Measurements from ENCODE around the gene ZNF283.
A peak's percentile ranks its signal among the peaks of the same experiment; 100 is the strongest.

The ZNF283 gene

GRCh38 chr19:43826787-43827754 is at the start of gene ZNF283:
Gene ZNF283 (plus strand): TSS chr19:43827321. CDS start chr19:43833505, 6,184 bp downstream.
- peak within 1 kb of the TSS; percentile 69 to 81 for H3K4me3 ChIP-seq (replicated peaks in 1 of 2; ENCODE audit: low read depth in 2 of 2, low read length in 2 of 2)
- TF ChIP-seq, protein P1, sequence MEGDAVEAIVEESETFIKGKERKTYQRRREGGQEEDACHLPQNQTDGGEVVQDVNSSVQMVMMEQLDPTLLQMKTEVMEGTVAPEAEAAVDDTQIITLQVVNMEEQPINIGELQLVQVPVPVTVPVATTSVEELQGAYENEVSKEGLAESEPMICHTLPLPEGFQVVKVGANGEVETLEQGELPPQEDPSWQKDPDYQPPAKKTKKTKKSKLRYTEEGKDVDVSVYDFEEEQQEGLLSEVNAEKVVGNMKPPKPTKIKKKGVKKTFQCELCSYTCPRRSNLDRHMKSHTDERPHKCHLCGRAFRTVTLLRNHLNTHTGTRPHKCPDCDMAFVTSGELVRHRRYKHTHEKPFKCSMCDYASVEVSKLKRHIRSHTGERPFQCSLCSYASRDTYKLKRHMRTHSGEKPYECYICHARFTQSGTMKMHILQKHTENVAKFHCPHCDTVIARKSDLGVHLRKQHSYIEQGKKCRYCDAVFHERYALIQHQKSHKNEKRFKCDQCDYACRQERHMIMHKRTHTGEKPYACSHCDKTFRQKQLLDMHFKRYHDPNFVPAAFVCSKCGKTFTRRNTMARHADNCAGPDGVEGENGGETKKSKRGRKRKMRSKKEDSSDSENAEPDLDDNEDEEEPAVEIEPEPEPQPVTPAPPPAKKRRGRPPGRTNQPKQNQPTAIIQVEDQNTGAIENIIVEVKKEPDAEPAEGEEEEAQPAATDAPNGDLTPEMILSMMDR (IDR thresholded peaks at IDR 0.05; ENCODE audit: low read depth, low read length): no peak
- peak; percentile 92 for DNase-seq (ENCODE audit: low read depth in 2 of 2)

DNA sequence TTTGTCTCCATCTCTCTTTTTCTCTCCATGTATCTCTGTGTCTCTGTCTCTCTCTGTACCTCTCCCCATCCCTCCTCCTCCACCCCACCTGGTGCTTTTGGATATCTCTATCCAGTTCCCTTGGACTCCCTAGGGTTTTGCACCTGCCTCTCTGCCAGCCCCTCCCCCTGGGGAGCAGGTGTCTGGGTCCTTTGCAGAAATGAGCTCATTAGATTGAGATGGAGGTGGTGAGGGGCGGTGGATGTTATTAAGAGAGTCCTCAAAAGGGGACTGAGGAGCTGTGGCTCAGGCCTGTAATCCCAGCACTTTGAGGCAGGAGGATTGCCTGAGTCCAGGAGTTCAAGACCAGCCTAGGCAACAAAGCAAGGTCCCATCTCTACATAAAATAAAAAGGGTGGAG is 48.5 kb upstream of the ZNF283 start:
- TF ChIP-seq, protein P1 (IDR thresholded peaks at IDR 0.05; ENCODE audit: low read depth, low read length): no peak
- H3K4me3 ChIP-seq (replicated peaks in 1 of 2; ENCODE audit: low read depth in 2 of 2, low read length in 2 of 2): no peak overlapping the region
- DNase-seq (ENCODE audit: low read depth in 2 of 2): no peak

DNA sequence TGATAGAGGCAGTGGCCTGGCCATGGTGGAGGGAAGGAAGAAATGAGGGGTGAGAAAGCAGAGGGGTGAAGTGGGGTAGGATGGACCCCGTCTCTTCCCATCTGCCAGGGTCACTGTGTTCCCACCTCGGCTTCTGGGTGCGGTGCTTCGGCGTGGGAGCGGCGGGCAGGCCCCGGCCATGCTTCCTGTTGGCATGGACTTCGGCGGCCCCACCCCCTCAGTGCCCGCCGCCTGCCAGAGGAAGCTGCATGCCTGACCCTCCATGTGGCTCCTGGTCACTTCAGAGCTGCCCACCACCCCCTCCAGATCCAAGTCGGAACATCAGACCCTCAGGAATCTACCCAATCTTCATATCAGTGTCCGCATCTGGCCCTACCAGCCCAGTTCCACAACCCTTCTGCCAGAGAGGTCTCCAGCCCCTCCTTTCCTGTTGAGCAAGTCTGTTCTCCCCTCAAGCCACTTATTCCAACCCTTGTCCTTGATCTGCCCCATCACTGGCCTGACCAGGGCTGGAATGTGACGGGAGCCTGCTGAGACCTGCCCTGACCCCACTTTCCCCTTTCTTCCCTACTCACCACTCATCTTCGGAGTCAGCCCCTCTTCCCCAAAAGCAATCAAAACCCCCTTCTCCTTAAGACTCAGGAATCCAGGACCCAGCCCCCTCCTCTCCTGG is 47.8 kb upstream of the ZNF283 start:
- TF ChIP-seq, protein P1 (IDR thresholded peaks at IDR 0.05; ENCODE audit: low read depth, low read length): no peak
- DNase-seq (ENCODE audit: low read depth in 2 of 2): no peak
- H3K4me3 ChIP-seq (replicated peaks in 1 of 2; ENCODE audit: low read depth in 2 of 2, low read length in 2 of 2): no peak overlapping the region

DNA sequence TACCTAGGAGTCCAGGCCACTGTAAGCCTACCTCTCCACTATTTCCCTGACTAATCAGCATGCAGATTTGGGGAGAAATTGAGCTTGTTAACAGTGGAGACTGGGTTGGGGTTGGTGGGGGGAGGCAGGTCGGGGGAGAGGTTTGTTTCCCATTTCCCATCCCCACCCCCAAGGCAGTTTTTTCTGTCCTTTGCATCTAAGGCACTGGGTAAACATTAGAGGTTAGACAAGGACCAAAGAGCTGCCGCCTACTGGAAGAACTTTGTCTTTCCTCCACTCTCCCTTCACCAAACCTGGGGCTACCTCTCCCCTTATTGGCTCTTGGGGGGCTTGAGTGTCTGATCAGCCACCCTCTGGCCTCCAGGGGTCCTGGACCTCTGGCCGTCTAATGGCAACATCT is 47.3 kb upstream of the ZNF283 start:
- no peak for DNase-seq (ENCODE audit: low read depth in 2 of 2)
- no peak overlapping the region for H3K4me3 ChIP-seq (replicated peaks in 1 of 2; ENCODE audit: low read depth in 2 of 2, low read length in 2 of 2)

DNA sequence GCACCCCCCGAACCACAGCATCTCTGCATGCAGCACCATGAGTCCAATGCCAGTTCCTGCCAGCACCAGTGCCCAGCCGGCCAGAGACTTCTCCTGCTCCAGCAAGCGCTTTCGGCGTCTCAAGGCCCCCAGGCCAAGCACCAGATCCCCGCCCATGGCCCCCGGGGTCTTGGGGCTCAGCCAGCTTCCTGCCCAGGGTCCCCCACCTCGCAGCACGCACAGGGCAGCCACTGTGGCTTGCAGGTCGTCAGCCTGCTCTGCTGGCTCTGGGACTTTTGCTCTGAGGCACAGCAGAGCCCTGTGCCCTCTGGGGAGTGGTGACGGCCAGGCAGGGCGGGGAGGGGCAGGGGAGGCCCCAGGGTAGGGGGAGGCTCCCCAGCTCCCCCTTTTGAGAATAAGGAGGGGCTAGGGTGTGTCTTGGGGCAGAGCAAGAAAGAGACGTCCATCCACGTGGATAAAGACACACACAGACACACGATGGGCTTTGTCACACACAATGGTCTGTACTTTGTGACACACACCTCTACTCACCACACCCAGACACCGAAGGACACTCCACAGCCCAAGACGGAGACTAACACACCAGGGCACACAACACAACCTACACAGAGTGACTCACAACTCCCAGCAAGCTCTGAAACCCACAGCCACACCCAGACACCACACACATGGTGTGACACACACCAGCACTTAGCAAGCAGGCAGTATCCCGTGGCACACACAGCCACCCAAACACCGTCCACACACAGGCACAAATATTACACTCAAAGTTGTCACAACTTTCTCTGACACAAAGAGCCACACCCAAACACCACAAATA is 46.2 kb upstream of the ZNF283 start, which contains the start of gene KCNN4:
KCNN4 (minus strand) TSS at position 268 of the 820 bp plus-strand sequence; CDS start at position 156, 112 bp downstream.
- TF ChIP-seq, protein P1 (IDR thresholded peaks at IDR 0.05; ENCODE audit: low read depth, low read length): no peak
- H3K4me3 ChIP-seq (replicated peaks in 1 of 2; ENCODE audit: low read depth in 2 of 2, low read length in 2 of 2): no peak within 1 kb of the TSS
- DNase-seq (ENCODE audit: low read depth in 2 of 2): peak in 1 of 2 donors; percentile 73

More for the DNA sequence above, 47.3 kb upstream of the ZNF283 start:
- TF ChIP-seq, protein P1 (IDR thresholded peaks at IDR 0.05; ENCODE audit: low read depth, low read length): peak; percentile 3

DNA sequence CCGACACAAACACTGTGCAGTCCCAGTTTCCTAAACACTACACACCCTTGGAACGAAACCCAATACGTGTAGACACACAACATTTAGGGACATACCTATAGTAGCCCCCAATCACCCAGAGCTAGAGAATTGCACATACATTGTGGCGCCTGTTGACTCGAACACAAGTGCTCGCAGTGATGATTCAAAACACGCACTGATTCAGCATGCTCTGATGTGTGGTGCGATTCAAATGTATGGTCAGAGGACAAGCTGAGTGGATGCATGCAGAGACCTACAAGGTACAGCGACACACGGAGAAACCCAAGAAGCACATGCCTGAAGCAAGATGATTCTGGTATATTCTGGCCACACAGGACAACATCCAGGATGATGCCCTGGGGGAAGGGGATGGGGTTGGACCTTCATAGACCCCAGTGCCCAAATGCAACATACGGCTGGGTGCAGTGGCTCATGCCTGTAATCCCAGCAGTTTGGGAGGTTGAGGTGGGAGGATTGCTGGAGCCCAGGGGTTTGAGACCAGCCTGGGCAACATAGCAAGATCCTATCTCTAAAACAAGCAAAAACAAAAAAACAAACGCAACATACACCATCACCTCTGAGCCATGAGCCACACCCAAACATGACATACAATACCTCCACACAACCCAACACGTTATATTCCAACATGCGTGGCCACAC is 45.4 kb upstream of the ZNF283 start:
- no peak overlapping the region for H3K4me3 ChIP-seq (replicated peaks in 1 of 2; ENCODE audit: low read depth in 2 of 2, low read length in 2 of 2)
- TF ChIP-seq, protein P1 (IDR thresholded peaks at IDR 0.05; ENCODE audit: low read depth, low read length): no peak
- no peak for DNase-seq (ENCODE audit: low read depth in 2 of 2)

Measured in cardiac fibroblast (primary cell).